Liver (tissue), 9 donors: ENCODE measurements around the gene ART3. TPM values are rescaled to one million over a fixed set of nuclear protein-coding genes. Genes with fewer than 3 reads are reported as not detected.
A peak's percentile ranks its signal among the peaks of the same experiment; 100 is the strongest.

Source experiments
- DNase-seq: peaks from one replicate; pipeline ENCODE4 v3.0.0-alpha.2; 2017; ENCODE audit warnings: low spot score
- H3K27ac ChIP-seq, 2 donors: one replicate each; pipeline ENCODE4 v1.7.0; 2013; ENCODE audit warnings: inconsistent platforms in 2 of 2, low read length in 2 of 2, control low read depth in 1 of 2, low read depth in 1 of 2, mild to moderate bottlenecking in 1 of 2
- H3K27me3 ChIP-seq, 4 donors: one replicate each; pipeline versions ENCODE4 v1.6.1 to v1.7.0; 2013; ENCODE audit warnings: low read length in 3 of 4, inconsistent platforms in 1 of 4, mild to moderate bottlenecking in 1 of 4, moderate library complexity in 1 of 4; ENCODE audit not compliant: control insufficient read depth in 4 of 4, insufficient read depth in 4 of 4
- H3K36me3 ChIP-seq, 4 donors: one replicate each; pipeline versions ENCODE4 v1.6.1 to v1.7.0; 2013; ENCODE audit warnings: low read length in 3 of 4, mild to moderate bottlenecking in 3 of 4, low read depth in 1 of 4, moderate library complexity in 1 of 4; ENCODE audit not compliant: control insufficient read depth in 4 of 4, insufficient read depth in 3 of 4
- H3K4me1 ChIP-seq, 4 donors: one replicate each; pipeline versions ENCODE4 v1.6.1 to v1.7.0; 2013; ENCODE audit warnings: low read length in 3 of 4, mild to moderate bottlenecking in 3 of 4, moderate library complexity in 1 of 4; ENCODE audit not compliant: control insufficient read depth in 4 of 4, insufficient read depth in 4 of 4
- H3K4me3 ChIP-seq, 3 donors: one replicate each; pipeline versions ENCODE4 v1.6.1 to v1.7.0; 2013; ENCODE audit warnings: low read length in 3 of 3, control low read depth in 1 of 3, low read depth in 1 of 3, mild to moderate bottlenecking in 1 of 3
- H3K9ac ChIP-seq, 2 donors: one replicate each; pipeline ENCODE4 v1.7.0; 2013; ENCODE audit warnings: low read length in 2 of 2, mild to moderate bottlenecking in 2 of 2, moderate library complexity in 2 of 2, control low read depth in 1 of 2, low read depth in 1 of 2
- H3K9me3 ChIP-seq, 4 donors: one replicate each; pipeline versions ENCODE4 v1.6.1 to v1.7.0; 2013; ENCODE audit warnings: low read length in 3 of 4; ENCODE audit not compliant: control insufficient read depth in 4 of 4
- ATF3 ChIP-seq: IDR thresholded peaks from 2 replicates; pipeline ENCODE4 v1.6.1; 2016; ENCODE audit warnings: antibody characterized with exemption
- CTCF ChIP-seq: fragments of 150-350 bp; IDR thresholded peaks from 2 replicates; pipeline ENCODE4 v1.5.1; 2017; ENCODE audit warnings: improper control_type of control experiment, low read depth, low read length; ENCODE audit not compliant: missing input control
- EGR1 ChIP-seq, 2 donors: IDR thresholded peaks; 2 replicates each; pipeline ENCODE4 v1.6.1; 2016 to 2018; ENCODE audit warnings: antibody characterized with exemption in 2 of 2, low read depth in 2 of 2
- FOXA1 ChIP-seq: IDR thresholded peaks from 2 replicates; pipeline ENCODE4 v1.6.1; 2016; ENCODE audit warnings: antibody characterized with exemption
- FOXA2 ChIP-seq: IDR thresholded peaks from 2 replicates; pipeline ENCODE4 v1.6.1; 2016; ENCODE audit warnings: antibody characterized with exemption
- GABPA ChIP-seq, 2 donors: IDR thresholded peaks in 1 of 2; conservative IDR thresholded peaks in 1 of 2; 2 replicates each; pipeline ENCODE4 v1.6.1; 2016; ENCODE audit warnings: antibody characterized with exemption in 2 of 2, mild to moderate bottlenecking in 1 of 2, moderate library complexity in 1 of 2
- HNF4G ChIP-seq: IDR thresholded peaks from 2 replicates; pipeline ENCODE4 v1.6.1; 2016; ENCODE audit warnings: antibody characterized with exemption
- NR2F2 ChIP-seq: IDR thresholded peaks from 2 replicates; pipeline ENCODE4 v1.6.1; 2016; ENCODE audit warnings: antibody characterized with exemption
- REST ChIP-seq: IDR thresholded peaks from 2 replicates; pipeline ENCODE4 v1.6.1; 2016; ENCODE audit warnings: antibody characterized with exemption, mild to moderate bottlenecking
- SP1 ChIP-seq: IDR thresholded peaks from 2 replicates; pipeline ENCODE4 v1.6.1; 2018; ENCODE audit warnings: antibody characterized with exemption, mild to moderate bottlenecking
- TAF1 ChIP-seq: conservative IDR thresholded peaks from 2 replicates; pipeline ENCODE4 v1.6.1; 2016; ENCODE audit warnings: antibody characterized with exemption, mild to moderate bottlenecking
- YY1 ChIP-seq: IDR thresholded peaks from 2 replicates; pipeline ENCODE4 v1.6.1; 2016; ENCODE audit warnings: antibody characterized with exemption, mild to moderate bottlenecking
- WGBS: extraction: QIAGEN DNeasy Blood & Tissue Kit; methylation state at CpG from one replicate; pipeline ENCODE4 v1.1.7; 2013; 5-methylcytosine and 5-hydroxymethylcytosine counted together
- polyA plus RNA-seq, 2 donors: library from polyadenylated mRNA; stranded (reverse) in 1 of 2; unstranded in 1 of 2; fragments of 200-250 nt in 1 of 2; fragments of >200 nt in 1 of 2; fragmentation: Nextera tagmentation in 1 of 2; extraction: Ambion mirVana in 1 of 2; gene quantifications; one replicate each; pipeline versions ENCODE4 v1.2.1 to v1.2.3, GENCODE V29; 2013 to 2015
- total RNA-seq, 2 donors: library from RNA; depleted of rRNA; stranded (reverse); fragments of >200 nt; gene quantifications; one replicate each; pipeline ENCODE4 v1.2.3, GENCODE V29; 2014
- donor health status: healthy.
- donor health status: healthy.
- donor health status: healthy.
- donor health status: healthy.
- donor health status: healthy.

The ART3 gene
- total and polyA plus RNA-seq, 4 donors = 0.08 TPM; not detected in 3

GRCh38 chr4:76148142-76148865 is 73.8 kb downstream of the ART3 start, which contains the start of gene NUP54 (continued):
- no peak for TF ChIP-seq CTCF
- peak; percentile 95 to 97 for TF ChIP-seq GABPA (IDR thresholded peaks at IDR 0.05 in 1 of 2, conservative IDR thresholded peaks at IDR 0.05 in 1 of 2)
- no peak for TF ChIP-seq HNF4G

- 86% methylated on average over 2 of the region's 2 CpGs for WGBS
These were observed 78.8 kb downstream of the ART3 start for GRCh38 chr4:76153356-76153755.

More at GRCh38 chr4:76153356-76153755, 78.8 kb downstream of the ART3 start:
- Histone ChIP-seq H3K9me3 (no peaks in the 10 kb centered on the region), H3K4me1 (peaks cover 0 to 11% (median 8%) of the 10 kb centered on the region in 4 donors), H3K27me3 (no peaks in the 10 kb centered on the region), H3K4me3 (no peak overlapping the region), H3K27ac (no peak overlapping the region), H3K9ac (no peak overlapping the region), H3K36me3 (peaks cover 0 to 3% (median 1%) of the 10 kb centered on the region in 4 donors)
- TF ChIP-seq FOXA2 (no peak), TAF1 (no peak), CTCF (no peak), NR2F2 (no peak), REST (no peak), ATF3 (no peak), SP1 (no peak), GABPA (IDR thresholded peaks at IDR 0.05 in 1 of 2, conservative IDR thresholded peaks at IDR 0.05 in 1 of 2) (no peak), YY1 (no peak), HNF4G (no peak), FOXA1 (no peak), EGR1 (IDR thresholded peaks at IDR 0.05; ENCODE audit: low read depth in 2 of 2) (no peak)
- DNase-seq = no peak
